ENCODE measurements around the gene ZNF530. TPM values are rescaled to one million over a fixed set of nuclear protein-coding genes. Genes with fewer than 3 reads are reported as not detected.

ZNF530 gene
- 1 to 10 TPM in 3 of 4 donors, under 1 TPM in 1; 0.70 to 3.9 (median 1.8) TPM for total RNA-seq

DNA sequence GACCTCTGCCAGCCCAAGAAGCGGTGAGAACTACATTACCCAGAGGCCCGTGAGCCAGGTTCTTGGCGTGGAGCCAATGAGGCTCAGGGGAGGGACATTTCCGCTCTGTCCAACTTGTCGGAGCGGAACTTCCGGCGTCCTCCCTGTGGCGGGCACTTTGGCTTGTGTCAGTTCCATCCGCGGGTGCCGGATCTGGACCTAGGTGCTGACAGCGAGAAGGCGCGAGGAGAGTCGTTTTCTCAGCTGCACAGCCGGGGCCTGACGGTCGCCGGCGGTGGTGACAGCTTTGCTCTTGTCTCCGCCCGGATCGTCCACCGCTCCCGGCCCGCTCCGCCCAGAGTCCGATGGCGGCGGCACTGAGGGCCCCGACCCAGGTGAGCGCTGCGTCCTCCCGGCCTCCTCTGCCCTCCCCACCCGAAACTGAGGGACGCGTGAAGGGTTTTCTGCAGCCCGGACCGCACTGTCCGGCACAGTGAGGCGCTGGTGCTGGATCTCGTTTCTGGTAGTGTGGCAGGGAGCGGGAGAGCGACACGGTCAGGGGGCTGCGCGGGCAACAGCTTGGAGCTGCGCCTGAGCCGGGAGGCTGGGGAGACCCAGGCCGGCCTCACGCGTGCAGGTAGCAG is at the start of gene ZNF530:
Gene ZNF530 (plus strand): TSS at position 125 of the 623 bp plus-strand sequence. CDS start 4,461 bp downstream, outside the sequence.
- TF ChIP-seq POLR2A (IDR thresholded peaks at IDR 0.05) (no peak), CTCF (IDR thresholded peaks at IDR 0.05) (peak in 1 of 6 experiments; percentile 22)
- Histone ChIP-seq H3K4me3 (peak within 1 kb of the TSS; percentile 81 to 95 (median 88)), H3K36me3 (peaks cover 3 to 30% (median 6%) of the 10 kb centered on the region in 3 donors), H3K27me3 (no peaks in the 10 kb centered on the region), H3K9me3 (peaks cover 0 to 40% (median 21%) of the 10 kb centered on the region in 3 donors), H3K27ac (peak within 1 kb of the TSS; percentile 19 to 62 (median 46)), H3K4me1 (peaks cover 10 to 15% (median 11%) of the 10 kb centered on the region in 3 donors)
- intact Hi-C loops (cut with DNase I) = no loop called here
- peak; percentile 66 for DNase-seq
- WGBS, 2 donors = 0% methylated on average over 7 to 15 of the region's 53 CpGs

GRCh38 chr19:57552432-57552831 is 47.3 kb upstream of the ZNF530 start:
- no peaks in the 10 kb centered on the region for H3K4me1 ChIP-seq
- intact Hi-C loops (cut with DNase I) = no loop called here
- H3K4me3 ChIP-seq = no peak overlapping the region
- no peak overlapping the region for H3K27ac ChIP-seq
- DNase-seq = no peak
- peaks cover 10 to 89% (median 80%) of the 10 kb centered on the region in 3 donors for H3K9me3 ChIP-seq
- peaks cover 37 to 98% (median 52%) of the 10 kb centered on the region in 3 donors for H3K36me3 ChIP-seq
- H3K27me3 ChIP-seq = no peaks in the 10 kb centered on the region
- no peak for TF ChIP-seq CTCF (IDR thresholded peaks at IDR 0.05)
- no peak for TF ChIP-seq POLR2A (IDR thresholded peaks at IDR 0.05)
- WGBS, 2 donors = 100% methylated on average over 2 of the region's 2 CpGs

GRCh38 chr19:57557659-57558058 is 42.0 kb upstream of the ZNF530 start:
- H3K27ac ChIP-seq = no peak overlapping the region
- no peak for DNase-seq
- H3K4me3 ChIP-seq = no peak overlapping the region
- peaks cover 5 to 23% (median 13%) of the 10 kb centered on the region in 3 donors for H3K4me1 ChIP-seq
- intact Hi-C loops (cut with DNase I) = no loop called here
- H3K9me3 ChIP-seq = peaks cover 0 to 54% (median 49%) of the 10 kb centered on the region in 3 donors
- no peaks in the 10 kb centered on the region for H3K27me3 ChIP-seq
- no peak for TF ChIP-seq POLR2A (IDR thresholded peaks at IDR 0.05)
- no peak for TF ChIP-seq CTCF (IDR thresholded peaks at IDR 0.05)
- WGBS, 2 donors = 76 to 88% methylated on average over 4 of the region's 5 CpGs
- peaks cover 17 to 46% (median 21%) of the 10 kb centered on the region in 3 donors for H3K36me3 ChIP-seq

- DNase-seq = no peak
- peaks cover 0 to 54% (median 46%) of the 10 kb centered on the region in 3 donors for H3K9me3 ChIP-seq
- TF ChIP-seq POLR2A (IDR thresholded peaks at IDR 0.05) (no peak), CTCF (IDR thresholded peaks at IDR 0.05) (no peak)
- H3K36me3 ChIP-seq = peaks cover 12 to 38% (median 18%) of the 10 kb centered on the region in 3 donors
- intact Hi-C loops (cut with DNase I) = no loop called here
- peaks cover 5 to 23% (median 13%) of the 10 kb centered on the region in 3 donors for H3K4me1 ChIP-seq
- WGBS, 2 donors = 34 to 39% methylated on average over 6 of the region's 6 CpGs
- peak overlapping the region; percentile 51 to 99 (median 90) for H3K4me3 ChIP-seq
- no peaks in the 10 kb centered on the region for H3K27me3 ChIP-seq
- H3K27ac ChIP-seq = no peak overlapping the region
Observed at GRCh38 chr19:57558525-57558924, 41.2 kb upstream of the ZNF530 start.

- TF ChIP-seq CTCF (IDR thresholded peaks at IDR 0.05) = no peak
- no peak for TF ChIP-seq POLR2A (IDR thresholded peaks at IDR 0.05)
- Histone ChIP-seq H3K9me3 (peaks cover 0 to 54% (median 45%) of the 10 kb centered on the region in 3 donors), H3K36me3 (peaks cover 12 to 33% (median 16%) of the 10 kb centered on the region in 3 donors), H3K27ac (peak overlapping the region; percentile 50 to 82 (median 76)), H3K4me3 (peak overlapping the region; percentile 51 to 99 (median 90)), H3K27me3 (no peaks in the 10 kb centered on the region), H3K4me1 (peaks cover 5 to 23% (median 13%) of the 10 kb centered on the region in 3 donors)
- DNase-seq = no peak
- intact Hi-C loops (cut with DNase I) = no loop called here
- 0% methylated on average over 4 to 19 of the region's 22 CpGs for WGBS, 2 donors
Observed at GRCh38 chr19:57559008-57559403, 40.7 kb upstream of the ZNF530 start.
